ENCODE measurements around the gene IL17RA.

GRCh38 chr22:17108256-17109112, 23.7 kb downstream of the IL17RA start:
- TF ChIP-seq ZFP37 (tag by site-specific recombination; IDR thresholded peaks at IDR 0.05) = no peak
- no peak for TF ChIP-seq ZBTB8A (tag by site-specific recombination; IDR thresholded peaks at IDR 0.05)
- no peak for TF ChIP-seq CTCF (tag by site-specific recombination; IDR thresholded peaks at IDR 0.05)
- TF ChIP-seq KLF17 (tag by site-specific recombination; IDR thresholded peaks at IDR 0.05) = no peak
- no peak for TF ChIP-seq KLF8 (tag by site-specific recombination; IDR thresholded peaks at IDR 0.05)
- no peak for TF ChIP-seq ZNF776 (tag by site-specific recombination; IDR thresholded peaks at IDR 0.05; ENCODE audit: borderline replicate concordance)
- TF ChIP-seq TSHZ1 (tag by site-specific recombination; IDR thresholded peaks at IDR 0.05; ENCODE audit: borderline replicate concordance) = no peak
- TF ChIP-seq ZNF10 (tag by site-specific recombination; IDR thresholded peaks at IDR 0.05) = no peak
- TF ChIP-seq ZNF24 (tag by site-specific recombination; IDR thresholded peaks at IDR 0.05) = no peak
- TF ChIP-seq ZNF169 (tag by site-specific recombination; IDR thresholded peaks at IDR 0.05) = no peak
